Glutamatergic neuron (in vitro differentiated cells): ENCODE results near the gene TFDP1. TPM values are rescaled to one million over a fixed set of nuclear protein-coding genes. Genes with fewer than 3 reads are reported as not detected.
A peak's percentile ranks its signal among the peaks of the same experiment; 100 is the strongest.

Source experiments
- DNase-seq: peaks from one replicate; pipeline ENCODE4 v3.0.0; 2022
- H3K27ac Mint-ChIP-seq: one replicate; pipeline ENCODE4 v1.8.0; 2020; ENCODE audit warnings: mild to moderate bottlenecking, mixed read lengths, inconsistent platforms; ENCODE audit not compliant: unreplicated experiment
- H3K27me3 Mint-ChIP-seq: one replicate; pipeline ENCODE4 v1.8.0; 2020; ENCODE audit warnings: mild to moderate bottlenecking, moderate library complexity, mixed read lengths, inconsistent platforms; ENCODE audit not compliant: unreplicated experiment
- H3K36me3 Mint-ChIP-seq: one replicate; pipeline ENCODE4 v1.8.0; 2020; ENCODE audit warnings: mild to moderate bottlenecking, mixed read lengths, inconsistent platforms; ENCODE audit not compliant: unreplicated experiment
- H3K4me1 Mint-ChIP-seq: one replicate; pipeline ENCODE4 v1.8.0; 2020; ENCODE audit warnings: mild to moderate bottlenecking, low read depth, mixed read lengths, inconsistent platforms; ENCODE audit not compliant: unreplicated experiment
- H3K4me3 Mint-ChIP-seq: one replicate; pipeline ENCODE4 v1.8.0; 2020; ENCODE audit warnings: mild to moderate bottlenecking, mixed read lengths, inconsistent platforms; ENCODE audit not compliant: unreplicated experiment
- H3K9me3 Mint-ChIP-seq: one replicate; pipeline ENCODE4 v1.8.0; 2020; ENCODE audit warnings: mild to moderate bottlenecking, moderate library complexity, mixed read lengths, inconsistent platforms; ENCODE audit not compliant: unreplicated experiment
- total RNA-seq: library from RNA; stranded (reverse); fragmentation: NEBNext Ultra II Directional; extraction: Animal tissue kit (Norgen Biotek cat#: 25700); gene quantifications from one replicate; pipeline ENCODE4 v1.2.1, GENCODE V29; 2021; ENCODE audit not compliant: unreplicated experiment
- TF ChIP-seq, protein P1 (sequence below): fragments of 200-600 bp; sonication (generic); IDR thresholded peaks from one replicate; pipeline ENCODE4 v1.5.0; 2021; ENCODE audit not compliant: partially characterized antibody, unreplicated experiment

Gene TFDP1
- total RNA-seq, 1 donor from 2014 or later, result 62.0 TPM

DNA sequence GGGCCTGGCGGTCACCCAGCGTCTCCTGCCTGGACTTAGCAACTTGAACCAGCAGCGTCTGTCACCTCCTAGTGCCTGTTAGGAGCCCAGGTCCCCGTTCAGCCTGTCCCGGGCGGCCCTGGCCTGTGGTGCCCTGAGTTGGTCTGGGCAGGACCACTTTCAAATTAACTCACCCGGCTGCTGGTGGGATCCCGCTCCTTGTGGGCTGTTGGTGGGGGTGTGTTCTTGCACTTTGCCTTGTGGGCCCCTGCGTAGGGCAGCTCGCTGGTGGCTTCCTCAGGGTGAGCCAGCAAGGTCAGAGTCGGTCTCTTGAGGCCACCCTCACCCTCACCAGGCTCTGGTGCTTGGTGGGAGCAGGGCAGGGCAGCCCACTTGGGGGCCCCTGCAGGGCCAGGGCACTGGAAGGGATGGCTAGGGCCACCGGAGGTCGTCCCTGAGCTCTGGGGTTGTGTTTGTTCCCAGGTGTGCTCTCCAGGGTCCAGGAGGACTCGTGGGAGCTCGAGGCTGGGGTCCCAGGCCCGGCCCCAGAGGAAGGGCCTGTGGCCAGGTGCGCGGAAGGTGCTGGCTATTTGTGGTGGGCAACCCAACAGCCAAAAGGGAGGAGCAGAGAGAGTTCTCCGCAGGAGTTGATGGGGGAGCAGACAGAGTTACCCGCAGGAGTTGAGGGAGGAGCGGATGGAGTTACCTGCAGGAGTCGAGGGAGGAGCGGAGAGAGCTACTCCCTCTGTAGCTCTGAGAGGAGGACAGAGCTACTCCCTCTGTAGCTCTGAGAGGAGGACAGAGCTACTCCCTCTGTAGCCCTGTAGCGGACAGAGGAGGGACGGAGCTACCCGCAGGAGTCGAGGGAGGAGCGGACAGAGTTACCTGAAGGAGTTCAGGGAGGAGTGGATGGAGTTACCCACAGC is 16.9 kb downstream of the TFDP1 start:
- Mint-ChIP-seq H3K27me3 (peaks cover 11% of the 10 kb centered on the region), H3K4me3 (peak overlapping the region; percentile 77), H3K4me1 (peaks cover 39% of the 10 kb centered on the region), H3K9me3 (peaks cover 18% of the 10 kb centered on the region), H3K27ac (peak overlapping the region; percentile 66), H3K36me3 (peaks cover 37% of the 10 kb centered on the region)
- no peak for DNase-seq
- TF ChIP-seq, protein P1, sequence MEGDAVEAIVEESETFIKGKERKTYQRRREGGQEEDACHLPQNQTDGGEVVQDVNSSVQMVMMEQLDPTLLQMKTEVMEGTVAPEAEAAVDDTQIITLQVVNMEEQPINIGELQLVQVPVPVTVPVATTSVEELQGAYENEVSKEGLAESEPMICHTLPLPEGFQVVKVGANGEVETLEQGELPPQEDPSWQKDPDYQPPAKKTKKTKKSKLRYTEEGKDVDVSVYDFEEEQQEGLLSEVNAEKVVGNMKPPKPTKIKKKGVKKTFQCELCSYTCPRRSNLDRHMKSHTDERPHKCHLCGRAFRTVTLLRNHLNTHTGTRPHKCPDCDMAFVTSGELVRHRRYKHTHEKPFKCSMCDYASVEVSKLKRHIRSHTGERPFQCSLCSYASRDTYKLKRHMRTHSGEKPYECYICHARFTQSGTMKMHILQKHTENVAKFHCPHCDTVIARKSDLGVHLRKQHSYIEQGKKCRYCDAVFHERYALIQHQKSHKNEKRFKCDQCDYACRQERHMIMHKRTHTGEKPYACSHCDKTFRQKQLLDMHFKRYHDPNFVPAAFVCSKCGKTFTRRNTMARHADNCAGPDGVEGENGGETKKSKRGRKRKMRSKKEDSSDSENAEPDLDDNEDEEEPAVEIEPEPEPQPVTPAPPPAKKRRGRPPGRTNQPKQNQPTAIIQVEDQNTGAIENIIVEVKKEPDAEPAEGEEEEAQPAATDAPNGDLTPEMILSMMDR, result no peak

DNA sequence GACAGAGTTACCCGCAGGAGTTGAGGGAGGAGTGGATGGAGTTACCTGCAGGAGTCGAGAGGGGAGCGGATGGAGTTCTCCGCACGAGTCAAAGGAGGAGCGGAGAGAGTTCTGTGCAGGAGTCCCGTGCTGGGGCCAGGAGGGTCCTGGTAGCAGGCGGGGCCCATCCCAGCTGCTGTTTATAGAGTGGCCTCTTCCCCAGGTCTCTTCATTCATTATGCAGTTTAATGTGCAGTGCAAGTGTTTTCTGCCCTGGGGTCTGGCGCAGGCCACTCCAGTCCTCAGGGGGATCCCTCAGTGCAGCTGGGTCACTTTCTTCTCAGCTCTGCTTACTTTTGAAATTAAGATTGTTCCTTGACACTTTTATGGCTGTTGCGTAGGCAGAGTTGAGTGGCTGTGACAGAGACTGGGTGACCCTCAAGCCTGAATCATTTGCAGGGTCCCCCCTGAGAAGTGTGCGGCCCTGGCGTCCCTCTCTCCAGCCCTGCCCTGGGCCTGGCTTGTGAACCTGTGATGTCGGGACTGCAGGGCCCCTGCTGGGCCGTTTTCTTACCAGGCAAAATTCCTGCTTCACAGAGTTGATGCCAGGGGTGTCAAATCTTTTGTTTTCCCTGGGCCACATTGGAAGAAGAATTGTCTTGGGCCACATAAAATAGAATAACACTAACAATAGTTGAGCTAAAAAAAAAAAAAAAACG is 17.9 kb downstream of the TFDP1 start:
- Mint-ChIP-seq H3K4me1 (peaks cover 32% of the 10 kb centered on the region), H3K4me3 (peak overlapping the region; percentile 77), H3K27ac (peak overlapping the region; percentile 30), H3K9me3 (peaks cover 17% of the 10 kb centered on the region), H3K36me3 (peaks cover 33% of the 10 kb centered on the region), H3K27me3 (peaks cover 9% of the 10 kb centered on the region)
- TF ChIP-seq, protein P1, result no peak
- DNase-seq, result peak; percentile 59

DNA sequence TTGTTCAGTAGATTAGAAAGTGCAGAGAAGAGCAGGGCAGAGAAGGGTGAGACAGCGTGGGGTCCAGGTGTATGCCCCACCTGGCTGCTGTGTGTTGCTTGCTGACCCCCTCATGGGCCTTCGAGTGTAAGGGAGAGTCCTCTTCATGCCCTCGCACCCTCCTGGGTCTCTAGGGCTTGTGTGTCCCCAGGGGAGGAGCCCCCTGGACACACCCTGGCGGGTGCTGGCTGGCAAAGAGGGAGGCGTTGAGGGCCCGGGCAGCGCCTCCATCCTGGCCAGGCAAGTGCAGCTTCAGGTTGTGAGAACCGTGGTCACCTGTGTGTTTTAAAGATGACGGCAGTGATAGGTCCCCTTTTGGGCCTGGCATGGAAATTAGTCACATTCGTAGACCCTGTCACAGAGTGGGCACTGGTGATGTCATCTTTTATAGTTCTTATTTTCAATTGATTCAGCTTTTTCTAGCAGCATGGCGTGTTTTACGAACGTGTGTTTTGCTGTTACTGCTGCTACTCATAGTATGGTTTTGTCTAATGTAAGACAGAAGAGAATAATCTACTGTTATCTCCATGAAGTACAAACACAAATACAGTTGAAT is 18.7 kb downstream of the TFDP1 start:
- no peak for DNase-seq
- Mint-ChIP-seq H3K27ac (peak overlapping the region; percentile 30), H3K9me3 (peaks cover 15% of the 10 kb centered on the region), H3K27me3 (peaks cover 6% of the 10 kb centered on the region), H3K4me1 (peaks cover 26% of the 10 kb centered on the region), H3K4me3 (peak overlapping the region; percentile 12), H3K36me3 (peaks cover 32% of the 10 kb centered on the region)
- TF ChIP-seq, protein P1, result no peak

DNA sequence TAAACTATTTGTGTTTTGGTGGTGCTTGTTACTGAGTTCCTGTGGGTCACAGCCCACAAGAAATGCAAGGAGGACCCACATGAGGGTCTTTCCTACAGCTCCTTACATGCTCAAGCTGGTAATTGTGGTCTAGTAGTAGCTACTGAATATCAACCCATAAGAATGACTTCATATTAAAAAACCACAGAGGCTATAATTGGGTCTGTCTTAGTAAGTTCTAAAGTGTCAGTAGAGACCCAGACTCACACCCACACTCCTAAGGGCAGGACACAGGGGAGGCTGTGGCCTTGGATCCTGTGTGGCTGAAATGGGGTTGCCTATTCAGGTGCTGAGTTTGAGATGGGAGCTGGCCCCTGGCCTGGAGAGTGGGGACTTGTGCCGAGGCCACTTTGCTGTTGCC is 19.6 kb downstream of the TFDP1 start:
- TF ChIP-seq, protein P1, result no peak
- no peak for DNase-seq
- Mint-ChIP-seq H3K9me3 (peaks cover 17% of the 10 kb centered on the region), H3K36me3 (peaks cover 25% of the 10 kb centered on the region), H3K4me3 (no peak overlapping the region), H3K4me1 (peaks cover 19% of the 10 kb centered on the region), H3K27ac (no peak overlapping the region), H3K27me3 (peaks cover 6% of the 10 kb centered on the region)

DNA sequence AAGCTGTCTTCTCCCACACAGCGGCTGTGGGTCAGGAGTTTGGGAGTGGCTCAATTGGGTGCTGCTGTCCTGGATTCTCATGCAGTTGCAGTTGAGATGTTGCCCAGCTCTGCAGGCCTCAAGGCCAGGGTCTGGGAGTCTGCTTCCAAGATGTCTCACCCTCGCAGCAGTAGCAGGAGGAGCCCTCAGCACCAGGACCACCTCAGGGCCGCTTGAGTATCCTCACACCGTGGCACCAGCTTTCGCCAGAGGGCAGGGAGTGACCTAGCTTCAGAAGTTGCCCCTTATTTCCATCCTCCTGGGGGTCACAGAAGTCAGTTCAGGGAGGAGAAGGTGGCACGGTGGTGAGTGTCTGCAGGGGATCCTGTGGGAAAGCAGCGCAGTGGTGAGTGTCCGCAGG is 20.9 kb downstream of the TFDP1 start:
- peaks cover 6% of the 10 kb centered on the region for H3K27me3 Mint-ChIP-seq
- peaks cover 24% of the 10 kb centered on the region for H3K4me1 Mint-ChIP-seq
- H3K9me3 Mint-ChIP-seq, result peaks cover 19% of the 10 kb centered on the region
- DNase-seq, result no peak
- TF ChIP-seq, protein P1, result no peak
- no peak overlapping the region for H3K4me3 Mint-ChIP-seq
- no peak overlapping the region for H3K27ac Mint-ChIP-seq
- peaks cover 14% of the 10 kb centered on the region for H3K36me3 Mint-ChIP-seq
